HepG2 (cell line): Measurements from ENCODE around the gene PRKCZ. TPM values are rescaled to one million over a fixed set of nuclear protein-coding genes. Genes with fewer than 3 reads are reported as not detected.
A peak's percentile ranks its signal among the peaks of the same experiment; 100 is the strongest.

Experiments
- CREB1 ChIP-seq, 2 experiments: fragments of 450-650 bp in 1 of 2; IDR thresholded peaks; 2 replicates each; pipeline ENCODE4 v1.6.1; 2016 to 2017; ENCODE audit warnings: control low read depth in 1 of 2, mild to moderate bottlenecking in 1 of 2, missing compliant biosample characterization in 1 of 2, missing genetic modification characterization in 1 of 2
- GFI1 ChIP-seq: sonication (generic); formaldehyde crosslinking; IDR thresholded peaks from 2 replicates; pipeline ENCODE4 v1.5.0; 2020; ENCODE audit warnings: missing genetic modification reagents, mild to moderate bottlenecking, borderline replicate concordance
- HDAC1 ChIP-seq: sonication (generic); formaldehyde crosslinking; IDR thresholded peaks from 2 replicates; pipeline ENCODE4 v1.5.1; 2020; ENCODE audit warnings: mild to moderate bottlenecking, missing genetic modification reagents
- HOXA9 ChIP-seq: sonication (generic); formaldehyde crosslinking; IDR thresholded peaks from 2 replicates; pipeline ENCODE4 v1.8.1; 2022; ENCODE audit warnings: missing genetic modification reagents, mild to moderate bottlenecking, moderate library complexity, borderline replicate concordance
- PHF20 ChIP-seq: sonication (generic); formaldehyde crosslinking; IDR thresholded peaks from 2 replicates; pipeline ENCODE4 v1.5.0; 2020; ENCODE audit warnings: mild to moderate bottlenecking, missing genetic modification reagents
- SP5 ChIP-seq: IDR thresholded peaks from 2 replicates; pipeline ENCODE4 v1.6.1; 2016; ENCODE audit warnings: low read depth, borderline replicate concordance
- TCF7L2 ChIP-seq: IDR thresholded peaks from 2 replicates; pipeline ENCODE4 v1.6.1; 2011; ENCODE audit warnings: mild to moderate bottlenecking, low read depth, low read length, moderate library complexity
- TGIF2 ChIP-seq: IDR thresholded peaks from 2 replicates; pipeline ENCODE4 v1.6.1; 2016; ENCODE audit warnings: control low read depth, missing compliant biosample characterization
- ZBTB38 ChIP-seq: sonication (generic); formaldehyde crosslinking; IDR thresholded peaks from 2 replicates; pipeline ENCODE4 v1.5.1; 2020; ENCODE audit warnings: mild to moderate bottlenecking, missing genetic modification reagents
- ZIK1 ChIP-seq: sonication (generic); formaldehyde crosslinking; IDR thresholded peaks from 2 replicates; pipeline ENCODE4 v1.5.0; 2020; ENCODE audit warnings: mild to moderate bottlenecking, low read depth, missing genetic modification reagents, borderline replicate concordance
- ZKSCAN5 ChIP-seq: sonication (generic); formaldehyde crosslinking; IDR thresholded peaks from 2 replicates; pipeline ENCODE4 v1.5.1; 2020; ENCODE audit warnings: mild to moderate bottlenecking, missing genetic modification reagents
- ZNF124 ChIP-seq: sonication (generic); formaldehyde crosslinking; IDR thresholded peaks from 2 replicates; pipeline ENCODE4 v1.4.0; 2020; ENCODE audit warnings: missing genetic modification reagents
- ZNF354B ChIP-seq: sonication (generic); formaldehyde crosslinking; IDR thresholded peaks from 2 replicates; pipeline ENCODE4 v1.8.0; 2022; ENCODE audit warnings: mild to moderate bottlenecking, missing genetic modification reagents
- ZNF546 ChIP-seq: sonication (generic); formaldehyde crosslinking; conservative IDR thresholded peaks from 2 replicates; pipeline ENCODE4 v1.8.1; 2023; ENCODE audit warnings: mild to moderate bottlenecking, missing genetic modification reagents
- polyA plus RNA-seq, 8 experiments: library from polyadenylated mRNA; depleted of rRNA in 3 of 8; stranded (reverse) in 7 of 8; unstranded in 1 of 8; fragments of >200 nt; fragmentation: Illumina TruSeq in 4 of 8; extraction: Trizol in 4 of 8; gene quantifications; 2 replicates each; pipeline versions ENCODE4 v1.2.1 to v1.2.3, GENCODE V29; 2011 to 2016; ENCODE audit warnings: low read depth in 4 of 8, missing spikeins in 1 of 8, mixed read lengths in 1 of 8; ENCODE audit not compliant: insufficient read depth in 1 of 8
- total RNA-seq, 5 experiments: library from RNA; depleted of rRNA; stranded (reverse); fragments of >200 nt; fragmentation: Illumina TruSeq; extraction: Trizol; gene quantifications; 2 replicates each; pipeline ENCODE4 v1.2.3, GENCODE V29; 2016; ENCODE audit warnings: low read depth in 1 of 5
- TF ChIP-seq, protein P1 (sequence below): sonication (generic); formaldehyde crosslinking; IDR thresholded peaks from 2 replicates; pipeline ENCODE4 v1.5.1; 2020; ENCODE audit warnings: mild to moderate bottlenecking, missing genetic modification reagents, moderate library complexity
- TF ChIP-seq, protein P2 (sequence below): IDR thresholded peaks from 2 replicates; pipeline ENCODE4 v1.6.1; 2012; ENCODE audit warnings: inconsistent platforms
- TF ChIP-seq, protein P3 (sequence below): sonication (generic); formaldehyde crosslinking; IDR thresholded peaks from 2 replicates; pipeline ENCODE4 v1.5.0; 2020; ENCODE audit warnings: mild to moderate bottlenecking, missing genetic modification reagents
- TF ChIP-seq, protein P4 (sequence below): sonication (generic); formaldehyde crosslinking; IDR thresholded peaks from 2 replicates; pipeline ENCODE4 v1.8.0; 2022; ENCODE audit warnings: missing genetic modification reagents, mild to moderate bottlenecking, inconsistent platforms, borderline replicate concordance
- TF ChIP-seq, protein P5 (sequence below): sonication (generic); formaldehyde crosslinking; IDR thresholded peaks from 2 replicates; pipeline ENCODE4 v1.5.0; 2020; ENCODE audit warnings: missing genetic modification reagents
- TF ChIP-seq, protein P6 (sequence below): sonication (generic); formaldehyde crosslinking; IDR thresholded peaks from 2 replicates; pipeline ENCODE4 v1.9.0; 2022; ENCODE audit warnings: missing genetic modification reagents, mild to moderate bottlenecking, borderline replicate concordance

The PRKCZ gene
- total and polyA plus RNA-seq, 2 of the 13 experiments (the other 11 are each of a cell fraction or from before 2014, with no cell fraction given) = 34.7 to 85.2 TPM

DNA sequence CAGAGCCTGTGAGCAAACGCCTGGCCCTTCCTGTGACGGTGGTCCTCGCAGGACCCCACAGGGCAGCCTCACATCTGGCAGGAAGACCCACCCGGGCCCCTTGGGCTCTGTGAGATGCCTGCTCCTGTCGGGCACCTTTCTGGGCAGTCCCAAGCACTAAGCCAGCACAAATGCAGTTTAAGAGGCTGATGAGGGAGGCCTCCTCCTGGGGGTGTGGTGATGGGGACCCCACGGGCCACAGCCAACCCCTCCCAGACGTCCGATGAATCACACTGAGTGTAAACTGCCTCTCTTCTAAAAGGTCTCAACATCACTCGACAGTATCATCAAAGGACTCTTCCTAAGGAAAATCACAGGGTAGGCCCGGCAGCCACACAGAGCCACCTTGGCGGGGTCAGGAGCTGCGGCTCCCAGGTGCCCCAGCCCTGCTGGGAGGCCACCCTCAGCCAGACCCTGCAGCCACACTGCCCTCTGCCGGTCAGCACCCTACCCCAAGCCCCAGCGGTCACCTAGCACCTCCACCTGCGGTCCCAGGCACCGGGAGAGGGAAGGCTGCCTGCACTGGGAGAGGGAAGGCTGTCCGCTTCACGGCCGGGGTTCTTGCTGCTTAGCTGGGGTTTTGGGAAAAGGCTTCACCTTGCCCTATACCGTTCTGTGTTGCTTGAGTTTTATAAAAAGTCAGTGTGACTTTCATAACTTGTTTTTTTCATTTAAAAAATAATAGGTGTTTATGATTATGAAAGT is 3.9 kb upstream of the PRKCZ start (continued):
- TF ChIP-seq, protein P1, sequence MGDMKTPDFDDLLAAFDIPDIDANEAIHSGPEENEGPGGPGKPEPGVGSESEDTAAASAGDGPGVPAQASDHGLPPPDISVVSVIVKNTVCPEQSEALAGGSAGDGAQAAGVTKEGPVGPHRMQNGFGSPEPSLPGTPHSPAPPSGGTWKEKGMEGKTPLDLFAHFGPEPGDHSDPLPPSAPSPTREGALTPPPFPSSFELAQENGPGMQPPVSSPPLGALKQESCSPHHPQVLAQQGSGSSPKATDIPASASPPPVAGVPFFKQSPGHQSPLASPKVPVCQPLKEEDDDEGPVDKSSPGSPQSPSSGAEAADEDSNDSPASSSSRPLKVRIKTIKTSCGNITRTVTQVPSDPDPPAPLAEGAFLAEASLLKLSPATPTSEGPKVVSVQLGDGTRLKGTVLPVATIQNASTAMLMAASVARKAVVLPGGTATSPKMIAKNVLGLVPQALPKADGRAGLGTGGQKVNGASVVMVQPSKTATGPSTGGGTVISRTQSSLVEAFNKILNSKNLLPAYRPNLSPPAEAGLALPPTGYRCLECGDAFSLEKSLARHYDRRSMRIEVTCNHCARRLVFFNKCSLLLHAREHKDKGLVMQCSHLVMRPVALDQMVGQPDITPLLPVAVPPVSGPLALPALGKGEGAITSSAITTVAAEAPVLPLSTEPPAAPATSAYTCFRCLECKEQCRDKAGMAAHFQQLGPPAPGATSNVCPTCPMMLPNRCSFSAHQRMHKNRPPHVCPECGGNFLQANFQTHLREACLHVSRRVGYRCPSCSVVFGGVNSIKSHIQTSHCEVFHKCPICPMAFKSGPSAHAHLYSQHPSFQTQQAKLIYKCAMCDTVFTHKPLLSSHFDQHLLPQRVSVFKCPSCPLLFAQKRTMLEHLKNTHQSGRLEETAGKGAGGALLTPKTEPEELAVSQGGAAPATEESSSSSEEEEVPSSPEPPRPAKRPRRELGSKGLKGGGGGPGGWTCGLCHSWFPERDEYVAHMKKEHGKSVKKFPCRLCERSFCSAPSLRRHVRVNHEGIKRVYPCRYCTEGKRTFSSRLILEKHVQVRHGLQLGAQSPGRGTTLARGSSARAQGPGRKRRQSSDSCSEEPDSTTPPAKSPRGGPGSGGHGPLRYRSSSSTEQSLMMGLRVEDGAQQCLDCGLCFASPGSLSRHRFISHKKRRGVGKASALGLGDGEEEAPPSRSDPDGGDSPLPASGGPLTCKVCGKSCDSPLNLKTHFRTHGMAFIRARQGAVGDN (CRISPR knock-in tag) = no peak; the same call in none of the 2 replicates
- TF ChIP-seq ZIK1 (CRISPR knock-in tag) (no peak), HOXA9 (CRISPR knock-in tag) (no peak), CREB1 (IDR thresholded peaks at IDR 0.05) (no peak), CREB1 (CRISPR knock-in tag; IDR thresholded peaks at IDR 0.05) (no peak), ZNF124 (CRISPR knock-in tag) (no peak), TCF7L2 (no peak), ZNF546 (CRISPR knock-in tag) (0 out of 2 replicates have a peak, but pooled peaks have one; percentile 11), ZKSCAN5 (CRISPR knock-in tag) (no peak), TGIF2 (CRISPR knock-in tag) (no peak), ZBTB38 (CRISPR knock-in tag) (peak; percentile 59; the same call in 1 of the 2 replicates), SP5 (no peak), HDAC1 (CRISPR knock-in tag) (no peak), ZNF354B (CRISPR knock-in tag) (no peak), GFI1 (no peak), PHF20 (CRISPR knock-in tag) (peak; percentile 29; the same call in 1 of the 2 replicates)
- TF ChIP-seq, protein P2, sequence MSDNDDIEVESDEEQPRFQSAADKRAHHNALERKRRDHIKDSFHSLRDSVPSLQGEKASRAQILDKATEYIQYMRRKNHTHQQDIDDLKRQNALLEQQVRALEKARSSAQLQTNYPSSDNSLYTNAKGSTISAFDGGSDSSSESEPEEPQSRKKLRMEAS = peak; percentile 44; the same call in 1 of the 2 replicates
- TF ChIP-seq, protein P3, sequence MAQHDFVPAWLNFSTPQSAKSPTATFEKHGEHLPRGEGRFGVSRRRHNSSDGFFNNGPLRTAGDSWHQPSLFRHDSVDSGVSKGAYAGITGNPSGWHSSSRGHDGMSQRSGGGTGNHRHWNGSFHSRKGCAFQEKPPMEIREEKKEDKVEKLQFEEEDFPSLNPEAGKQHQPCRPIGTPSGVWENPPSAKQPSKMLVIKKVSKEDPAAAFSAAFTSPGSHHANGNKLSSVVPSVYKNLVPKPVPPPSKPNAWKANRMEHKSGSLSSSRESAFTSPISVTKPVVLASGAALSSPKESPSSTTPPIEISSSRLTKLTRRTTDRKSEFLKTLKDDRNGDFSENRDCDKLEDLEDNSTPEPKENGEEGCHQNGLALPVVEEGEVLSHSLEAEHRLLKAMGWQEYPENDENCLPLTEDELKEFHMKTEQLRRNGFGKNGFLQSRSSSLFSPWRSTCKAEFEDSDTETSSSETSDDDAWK (CRISPR knock-in tag) = no peak
- TF ChIP-seq, protein P4, sequence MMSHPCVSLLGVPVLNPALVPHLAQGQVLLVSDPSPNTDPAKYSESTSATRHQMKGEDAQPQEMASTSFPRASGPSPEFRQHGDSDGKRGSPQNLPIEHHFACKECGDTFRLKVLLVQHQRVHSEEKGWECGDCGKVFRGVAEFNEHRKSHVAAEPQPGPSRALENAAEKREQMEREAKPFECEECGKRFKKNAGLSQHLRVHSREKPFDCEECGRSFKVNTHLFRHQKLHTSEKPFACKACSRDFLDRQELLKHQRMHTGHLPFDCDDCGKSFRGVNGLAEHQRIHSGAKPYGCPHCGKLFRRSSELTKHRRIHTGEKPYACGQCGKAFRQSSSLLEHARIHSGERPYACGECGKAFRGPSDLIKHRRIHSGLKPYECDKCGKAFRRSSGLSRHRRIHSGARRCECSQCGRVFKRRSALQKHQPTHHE = no peak
- TF ChIP-seq, protein P5, sequence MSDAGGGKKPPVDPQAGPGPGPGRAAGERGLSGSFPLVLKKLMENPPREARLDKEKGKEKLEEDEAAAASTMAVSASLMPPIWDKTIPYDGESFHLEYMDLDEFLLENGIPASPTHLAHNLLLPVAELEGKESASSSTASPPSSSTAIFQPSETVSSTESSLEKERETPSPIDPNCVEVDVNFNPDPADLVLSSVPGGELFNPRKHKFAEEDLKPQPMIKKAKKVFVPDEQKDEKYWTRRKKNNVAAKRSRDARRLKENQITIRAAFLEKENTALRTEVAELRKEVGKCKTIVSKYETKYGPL (CRISPR knock-in tag) = no peak
- TF ChIP-seq, protein P6, sequence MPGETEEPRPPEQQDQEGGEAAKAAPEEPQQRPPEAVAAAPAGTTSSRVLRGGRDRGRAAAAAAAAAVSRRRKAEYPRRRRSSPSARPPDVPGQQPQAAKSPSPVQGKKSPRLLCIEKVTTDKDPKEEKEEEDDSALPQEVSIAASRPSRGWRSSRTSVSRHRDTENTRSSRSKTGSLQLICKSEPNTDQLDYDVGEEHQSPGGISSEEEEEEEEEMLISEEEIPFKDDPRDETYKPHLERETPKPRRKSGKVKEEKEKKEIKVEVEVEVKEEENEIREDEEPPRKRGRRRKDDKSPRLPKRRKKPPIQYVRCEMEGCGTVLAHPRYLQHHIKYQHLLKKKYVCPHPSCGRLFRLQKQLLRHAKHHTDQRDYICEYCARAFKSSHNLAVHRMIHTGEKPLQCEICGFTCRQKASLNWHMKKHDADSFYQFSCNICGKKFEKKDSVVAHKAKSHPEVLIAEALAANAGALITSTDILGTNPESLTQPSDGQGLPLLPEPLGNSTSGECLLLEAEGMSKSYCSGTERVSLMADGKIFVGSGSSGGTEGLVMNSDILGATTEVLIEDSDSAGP = 0 out of 2 replicates have a peak, but pooled peaks have one; percentile 43
